CD4-positive, alpha-beta memory T cell (primary cell): ENCODE results near the gene MORN5. TPM values are rescaled to one million over a fixed set of nuclear protein-coding genes. Genes with fewer than 3 reads are reported as not detected.

Source experiments
- CTCF ChIA-PET: fragments of 350-600 bp; sonication (Branson Sonifier 250); formaldehyde crosslinking; loops from one replicate; lab custom pipeline; 2021; ENCODE audit warnings: inconsistent platforms; ENCODE audit not compliant: partially characterized antibody; lab: Charles Lee
- POLR2A ChIA-PET: fragments of 350-600 bp; sonication (Branson Sonifier 250); formaldehyde crosslinking; loops from one replicate; lab custom pipeline; 2021; ENCODE audit not compliant: partially characterized antibody; lab: Charles Lee
- DNase-seq, 5 donors: peaks; one replicate each; pipeline versions ENCODE4 v3.0.0 to v3.0.0-alpha.2; 2020 to 2022; ENCODE audit warnings: mixed read lengths in 1 of 5
- H3K27ac ChIP-seq: one replicate; pipeline ENCODE4 v1.7.0; 2013; ENCODE audit warnings: low read depth, low read length
- H3K27me3 ChIP-seq: 2 replicates; pipeline ENCODE4 v1.7.0; 2013; ENCODE audit warnings: mild to moderate bottlenecking, low read length, moderate library complexity; ENCODE audit not compliant: insufficient read depth
- H3K36me3 ChIP-seq: 2 replicates; pipeline ENCODE4 v1.7.0; 2013; ENCODE audit warnings: mild to moderate bottlenecking, low read length, moderate library complexity; ENCODE audit not compliant: insufficient read depth
- H3K4me1 ChIP-seq: 2 replicates; pipeline ENCODE4 v1.7.0; 2013; ENCODE audit warnings: mild to moderate bottlenecking, low read length, moderate library complexity; ENCODE audit not compliant: insufficient read depth
- H3K4me3 ChIP-seq, 2 donors: one replicate each; pipeline ENCODE4 v1.7.0; 2013; ENCODE audit warnings: low read length in 2 of 2, mild to moderate bottlenecking in 1 of 2
- H3K9me3 ChIP-seq, 2 donors: one replicate each; pipeline ENCODE4 v1.7.0; 2013; ENCODE audit warnings: low read length in 2 of 2, control low read depth in 1 of 2; ENCODE audit not compliant: control insufficient read depth in 1 of 2
- H3K27ac Mint-ChIP-seq, 7 donors: one replicate each; pipeline ENCODE4 v1.8.0; 2020 to 2021; ENCODE audit warnings: mixed read lengths in 7 of 7, mild to moderate bottlenecking in 6 of 7, inconsistent platforms in 3 of 7, moderate library complexity in 3 of 7
- H3K27me3 Mint-ChIP-seq, 2 donors: one replicate each; pipeline ENCODE4 v1.8.0; 2020 to 2021; ENCODE audit warnings: mixed read lengths in 2 of 2
- H3K36me3 Mint-ChIP-seq, 2 donors: one replicate each; pipeline ENCODE4 v1.8.0; 2020 to 2021; ENCODE audit warnings: mixed read lengths in 2 of 2, inconsistent platforms in 1 of 2, mild to moderate bottlenecking in 1 of 2
- H3K4me1 Mint-ChIP-seq, 4 donors: one replicate each; pipeline ENCODE4 v1.8.0; 2020 to 2021; ENCODE audit warnings: mixed read lengths in 4 of 4, mild to moderate bottlenecking in 1 of 4
- H3K4me3 Mint-ChIP-seq, 8 donors: one replicate each; pipeline ENCODE4 v1.8.0; 2020 to 2021; ENCODE audit warnings: mixed read lengths in 8 of 8, mild to moderate bottlenecking in 7 of 8, moderate library complexity in 6 of 8, inconsistent platforms in 3 of 8
- H3K9me3 Mint-ChIP-seq, 8 donors: one replicate each; pipeline ENCODE4 v1.8.0; 2020 to 2021; ENCODE audit warnings: mixed read lengths in 8 of 8, mild to moderate bottlenecking in 5 of 8, inconsistent platforms in 3 of 8, moderate library complexity in 1 of 8
- intact Hi-C: fragments of 100-400 bp; cut with micrococcal nuclease; formaldehyde crosslinking; loops from one replicate; pipeline ENCODE4 v1.15.1; 2023
- polyA plus RNA-seq, 2 donors: library from polyadenylated mRNA; unstranded; fragments of 300-500 nt; fragmentation: Illumina TruSeq; gene quantifications; one replicate each; pipeline ENCODE4 v1.2.3, GENCODE V29; 2021
- total RNA-seq, 2 experiments: library from RNA; stranded (reverse); gene quantifications; one replicate each; pipeline ENCODE4 v1.2.3, GENCODE V29; 2021

Gene MORN5
- total and polyA plus RNA-seq, 4 experiments from 2014 or later, result not detected

GRCh38 chr9:122179054-122179689, 19.5 kb downstream of the MORN5 start:
- no peaks in the 10 kb centered on the region for H3K36me3 Mint-ChIP-seq
- Histone ChIP-seq H3K4me3 (no peak overlapping the region), H3K9me3 (no peaks in the 10 kb centered on the region), H3K36me3 (no peaks in the 10 kb centered on the region), H3K27ac (no peak overlapping the region), H3K27me3 (no peaks in the 10 kb centered on the region), H3K4me1 (no peaks in the 10 kb centered on the region)
- DNase-seq, result no peak
- peaks cover 0 to 3% (median 0%) of the 10 kb centered on the region in 8 donors for H3K9me3 Mint-ChIP-seq
- H3K4me1 Mint-ChIP-seq, result no peaks in the 10 kb centered on the region
- no peak overlapping the region for H3K27ac Mint-ChIP-seq
- CTCF ChIA-PET, result no interaction called here
- intact Hi-C loops, result no loop called here
- peaks cover 15 to 30% of the 10 kb centered on the region in 2 donors for H3K27me3 Mint-ChIP-seq
- POLR2A ChIA-PET, result no interaction called here
- no peak overlapping the region for H3K4me3 Mint-ChIP-seq

GRCh38 chr9:122179690-122180074, 20.0 kb downstream of the MORN5 start:
- Histone ChIP-seq H3K27ac (no peak overlapping the region), H3K4me3 (no peak overlapping the region), H3K36me3 (no peaks in the 10 kb centered on the region), H3K9me3 (no peaks in the 10 kb centered on the region), H3K27me3 (no peaks in the 10 kb centered on the region), H3K4me1 (no peaks in the 10 kb centered on the region)
- intact Hi-C loops, result no loop called here
- Mint-ChIP-seq H3K36me3 (no peaks in the 10 kb centered on the region), H3K4me1 (no peaks in the 10 kb centered on the region), H3K27ac (no peak overlapping the region), H3K9me3 (peaks cover 0 to 3% (median 0%) of the 10 kb centered on the region in 8 donors), H3K27me3 (peaks cover 14 to 25% of the 10 kb centered on the region in 2 donors), H3K4me3 (no peak overlapping the region)
- ChIA-PET CTCF (no interaction called here), POLR2A (no interaction called here)
- DNase-seq, result no peak

- POLR2A ChIA-PET, result no interaction called here
- H3K36me3 ChIP-seq, result no peaks in the 10 kb centered on the region
- H3K27me3 ChIP-seq, result no peaks in the 10 kb centered on the region
- H3K9me3 Mint-ChIP-seq, result peaks cover 0 to 3% (median 0%) of the 10 kb centered on the region in 8 donors
- H3K27me3 Mint-ChIP-seq, result peaks cover 12 to 17% of the 10 kb centered on the region in 2 donors
- H3K36me3 Mint-ChIP-seq, result no peaks in the 10 kb centered on the region
- H3K4me3 Mint-ChIP-seq, result no peak overlapping the region
- CTCF ChIA-PET, result no interaction called here
- no peaks in the 10 kb centered on the region for H3K9me3 ChIP-seq
- no peak overlapping the region for H3K27ac ChIP-seq
- H3K4me1 Mint-ChIP-seq, result no peaks in the 10 kb centered on the region
- no peak overlapping the region for H3K4me3 ChIP-seq
- H3K27ac Mint-ChIP-seq, result no peak overlapping the region
- intact Hi-C loops, result no loop called here
- no peaks in the 10 kb centered on the region for H3K4me1 ChIP-seq
- no peak for DNase-seq
Observed at GRCh38 chr9:122180633-122181032, 20.9 kb downstream of the MORN5 start.

GRCh38 chr9:122183501-122183900, 23.8 kb downstream of the MORN5 start:
- no peak overlapping the region for H3K27ac Mint-ChIP-seq
- Histone ChIP-seq H3K9me3 (no peaks in the 10 kb centered on the region), H3K4me1 (no peaks in the 10 kb centered on the region), H3K27me3 (no peaks in the 10 kb centered on the region), H3K4me3 (no peak overlapping the region), H3K36me3 (no peaks in the 10 kb centered on the region), H3K27ac (no peak overlapping the region)
- H3K36me3 Mint-ChIP-seq, result no peaks in the 10 kb centered on the region
- H3K4me1 Mint-ChIP-seq, result no peaks in the 10 kb centered on the region
- intact Hi-C loops, result no loop called here
- peaks cover 12 to 13% of the 10 kb centered on the region in 2 donors for H3K27me3 Mint-ChIP-seq
- ChIA-PET POLR2A (interaction anchor here (1.2 kb wide), 1 partner anchor 23 kb away, joined by 3 read pairs; no protein-coding TSS in a partner anchor), CTCF (interaction anchor here (0.9 kb wide), 1 partner anchor 85 kb away, joined by 3 read pairs; no protein-coding TSS in a partner anchor)
- no peak for DNase-seq
- H3K4me3 Mint-ChIP-seq, result no peak overlapping the region
- peaks cover 0 to 3% (median 0%) of the 10 kb centered on the region in 8 donors for H3K9me3 Mint-ChIP-seq

- POLR2A ChIA-PET, result no interaction called here
- CTCF ChIA-PET, result no interaction called here
- H3K27me3 Mint-ChIP-seq, result peaks cover 7 to 11% of the 10 kb centered on the region in 2 donors
Observed at GRCh38 chr9:122184551-122184950, 24.8 kb downstream of the MORN5 start.

GRCh38 chr9:122186301-122186700, 26.6 kb downstream of the MORN5 start:
- H3K4me3 ChIP-seq, result no peak overlapping the region
- H3K36me3 ChIP-seq, result no peaks in the 10 kb centered on the region
- Mint-ChIP-seq H3K4me1 (no peaks in the 10 kb centered on the region), H3K27ac (no peak overlapping the region), H3K36me3 (no peaks in the 10 kb centered on the region), H3K27me3 (peaks cover 5 to 7% of the 10 kb centered on the region in 2 donors), H3K9me3 (no peaks in the 10 kb centered on the region), H3K4me3 (no peak overlapping the region)
- no peak overlapping the region for H3K27ac ChIP-seq
- no peak for DNase-seq
- POLR2A ChIA-PET, result no interaction called here
- no peaks in the 10 kb centered on the region for H3K27me3 ChIP-seq
- H3K9me3 ChIP-seq, result no peaks in the 10 kb centered on the region
- intact Hi-C loops, result no loop called here
- H3K4me1 ChIP-seq, result no peaks in the 10 kb centered on the region
- CTCF ChIA-PET, result no interaction called here

More at GRCh38 chr9:122184551-122184950, 24.8 kb downstream of the MORN5 start:
- Histone ChIP-seq H3K36me3 (no peaks in the 10 kb centered on the region), H3K4me3 (no peak overlapping the region), H3K4me1 (no peaks in the 10 kb centered on the region), H3K27me3 (no peaks in the 10 kb centered on the region), H3K27ac (no peak overlapping the region), H3K9me3 (no peaks in the 10 kb centered on the region)
- Mint-ChIP-seq H3K4me3 (no peak overlapping the region), H3K27ac (no peak overlapping the region), H3K9me3 (peaks cover 0 to 2% (median 0%) of the 10 kb centered on the region in 8 donors), H3K36me3 (no peaks in the 10 kb centered on the region), H3K4me1 (no peaks in the 10 kb centered on the region)
- intact Hi-C loops, result no loop called here
- DNase-seq, result no peak

- no peaks in the 10 kb centered on the region for H3K27me3 ChIP-seq
- intact Hi-C loops, result no loop called here
- ChIA-PET POLR2A (no interaction called here), CTCF (no interaction called here)
- no peak overlapping the region for H3K27ac ChIP-seq
- Mint-ChIP-seq H3K4me3 (no peak overlapping the region), H3K36me3 (no peaks in the 10 kb centered on the region), H3K27me3 (peaks cover 4 to 7% of the 10 kb centered on the region in 2 donors), H3K4me1 (no peaks in the 10 kb centered on the region), H3K27ac (no peak overlapping the region), H3K9me3 (no peaks in the 10 kb centered on the region)
- no peaks in the 10 kb centered on the region for H3K36me3 ChIP-seq
- DNase-seq, result no peak
- no peaks in the 10 kb centered on the region for H3K4me1 ChIP-seq
- no peaks in the 10 kb centered on the region for H3K9me3 ChIP-seq
- no peak overlapping the region for H3K4me3 ChIP-seq
Observed at GRCh38 chr9:122186777-122187470, 27.2 kb downstream of the MORN5 start.
